NCI-H748 (cell line): ENCODE measurements around the gene HLA-F.
A peak's percentile ranks its signal among the peaks of the same experiment; 100 is the strongest.

Source experiments
- DNase-seq: peaks from one replicate; lab custom pipeline; 2025; ENCODE audit not compliant: unreplicated experiment; lab: John Stamatoyannopoulos, UW

Gene HLA-F

DNA sequence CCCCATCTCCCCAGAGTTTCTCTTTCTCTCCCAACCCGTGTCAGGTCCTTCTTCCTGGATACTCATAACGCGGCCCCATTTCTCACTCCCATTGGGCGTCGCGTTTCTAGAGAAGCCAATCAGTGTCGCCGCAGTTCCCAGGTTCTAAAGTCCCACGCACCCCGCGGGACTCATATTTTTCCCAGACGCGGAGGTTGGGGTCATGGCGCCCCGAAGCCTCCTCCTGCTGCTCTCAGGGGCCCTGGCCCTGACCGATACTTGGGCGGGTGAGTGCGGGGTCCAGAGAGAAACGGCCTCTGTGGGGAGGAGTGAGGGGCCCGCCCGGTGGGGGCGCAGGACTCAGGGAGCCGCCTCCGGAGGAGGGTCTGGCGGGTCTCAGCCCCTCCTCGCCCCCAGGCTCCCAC lies at the start of gene HLA-F:
Gene HLA-F, plus strand, starts transcription at position 173 of the 404 bp plus-strand sequence. Its CDS starts 30 bp downstream, at position 203.
- DNase-seq = peak; percentile 75

DNA sequence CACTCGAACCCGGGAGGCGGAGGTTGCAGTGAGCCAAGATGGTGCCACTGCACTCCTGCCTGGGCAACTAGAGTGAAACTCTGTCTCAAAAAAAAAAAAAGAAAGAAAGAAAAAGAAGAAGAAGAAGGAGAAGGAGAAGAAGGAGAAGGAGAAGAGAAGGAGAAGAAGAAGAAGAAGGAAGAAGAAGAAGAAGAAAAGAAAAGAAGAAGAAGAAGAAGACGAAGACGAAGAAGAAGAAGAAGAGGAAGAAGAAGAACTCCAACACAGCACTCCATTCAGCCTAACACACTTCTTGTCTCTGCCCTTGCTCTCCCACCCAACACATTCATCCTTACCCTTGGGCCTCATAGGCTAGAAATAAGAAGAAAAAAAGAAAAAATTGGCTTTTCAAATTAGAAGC lies 49.2 kb upstream of the HLA-F start:
- no peak for DNase-seq

DNA sequence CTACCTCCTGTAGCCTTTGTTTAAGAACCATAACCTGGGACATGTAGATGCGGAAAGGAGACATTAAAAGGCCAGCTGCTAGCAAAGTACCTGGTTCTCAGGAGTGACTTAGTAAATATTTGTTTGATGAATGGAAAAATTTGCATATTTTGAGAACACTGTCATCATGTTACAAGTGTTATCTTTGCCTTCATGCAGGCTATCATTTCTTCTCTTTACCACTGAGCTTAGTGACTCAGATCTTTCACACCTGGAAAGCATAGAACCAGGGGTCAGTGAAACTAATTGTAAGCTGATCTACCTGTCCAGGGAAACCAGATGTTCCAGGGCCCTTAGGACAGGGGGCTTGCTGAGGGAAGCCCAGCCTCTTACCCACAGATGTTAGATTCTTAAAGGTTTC lies 47.7 kb upstream of the HLA-F start:
- DNase-seq = no peak

DNA sequence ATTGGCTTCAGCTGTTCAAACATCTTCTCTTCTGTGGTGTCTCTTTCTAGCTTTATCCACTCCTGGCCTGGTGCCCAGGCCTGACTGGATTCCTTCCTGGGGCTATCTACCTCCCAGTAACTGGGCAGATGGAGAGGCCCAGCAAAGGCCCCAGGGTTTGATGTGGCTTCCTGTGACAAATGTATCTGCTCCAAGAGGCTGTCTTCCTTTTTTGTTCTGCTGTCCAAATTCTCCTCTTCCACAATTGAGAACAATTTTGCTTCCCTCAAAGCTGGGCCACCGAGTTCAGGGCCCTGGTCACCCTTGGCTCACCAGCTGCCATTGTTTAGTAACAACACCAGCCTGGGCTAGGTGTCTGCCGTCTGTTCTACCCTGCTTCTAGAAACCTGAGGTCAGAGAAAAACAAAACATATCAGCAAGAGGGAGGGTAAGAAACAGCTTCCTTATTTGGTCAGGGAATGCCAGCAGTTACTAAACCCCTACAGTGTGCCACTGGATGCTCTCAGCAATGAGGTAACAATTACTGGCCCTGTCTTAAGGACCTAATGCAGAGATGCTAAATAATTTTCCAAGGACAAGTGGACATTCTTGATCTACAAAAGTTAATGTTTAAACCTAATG lies 46.1 kb upstream of the HLA-F start:
- DNase-seq = peak; percentile 29

DNA sequence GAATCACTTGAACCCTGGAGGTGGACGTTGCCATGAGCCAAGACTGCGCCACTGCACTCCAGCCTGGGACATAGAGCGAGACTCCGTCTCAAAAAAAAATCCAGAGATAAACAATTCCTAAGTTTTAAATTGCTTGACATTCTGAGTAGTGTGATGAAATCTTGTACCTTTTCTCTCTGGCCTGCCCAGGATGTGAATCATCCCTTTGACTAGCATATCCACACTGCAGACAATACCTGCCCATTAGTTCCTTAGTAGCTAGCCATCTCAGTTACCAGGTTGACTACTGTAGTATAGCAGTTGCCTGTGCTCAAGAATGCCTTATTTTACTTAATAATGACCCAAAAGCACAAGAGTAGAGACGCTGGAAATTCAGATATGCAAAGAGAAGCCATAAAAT lies 45.1 kb upstream of the HLA-F start:
- no peak for DNase-seq

DNA sequence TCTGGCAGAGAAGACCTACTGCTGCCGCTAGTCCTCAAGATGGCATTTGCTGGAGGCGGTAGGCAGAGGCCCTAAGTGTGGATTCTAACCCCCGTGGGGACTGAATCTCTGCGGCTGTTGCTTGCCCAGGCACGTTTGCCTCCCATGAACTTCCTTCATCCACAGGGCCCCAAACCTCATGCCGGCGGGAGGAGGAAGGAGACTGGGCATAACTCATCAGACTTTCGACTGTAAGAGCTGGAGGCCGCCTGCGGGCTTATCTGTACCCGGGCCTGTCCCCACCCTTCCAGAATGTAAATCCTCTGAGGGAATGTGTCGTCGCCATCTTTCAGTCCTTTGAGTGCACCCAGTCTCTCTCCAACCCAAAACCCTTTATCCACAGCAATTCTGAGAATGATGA lies 43.3 kb upstream of the HLA-F start:
- DNase-seq = no peak

DNA sequence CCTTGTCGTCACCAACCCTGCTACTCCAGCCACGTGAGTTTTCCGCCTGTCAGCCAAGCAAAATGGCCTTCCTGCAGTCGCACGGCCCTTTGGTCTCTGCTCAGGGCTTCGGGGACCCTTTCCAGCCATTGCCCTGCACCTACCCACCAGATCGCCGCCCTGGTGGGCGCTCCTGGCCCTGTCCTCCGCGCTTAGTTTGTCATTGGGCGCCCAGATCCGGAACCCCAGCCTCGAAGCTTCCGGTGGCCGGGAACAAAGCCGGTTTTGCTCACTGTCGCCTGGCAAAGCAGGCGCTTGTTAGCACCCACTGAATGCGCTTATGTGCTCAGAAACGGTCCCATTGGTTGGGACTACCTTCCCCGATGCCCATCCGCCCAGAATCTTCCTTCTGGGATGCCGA lies 42.8 kb upstream of the HLA-F start:
- no peak for DNase-seq

DNA sequence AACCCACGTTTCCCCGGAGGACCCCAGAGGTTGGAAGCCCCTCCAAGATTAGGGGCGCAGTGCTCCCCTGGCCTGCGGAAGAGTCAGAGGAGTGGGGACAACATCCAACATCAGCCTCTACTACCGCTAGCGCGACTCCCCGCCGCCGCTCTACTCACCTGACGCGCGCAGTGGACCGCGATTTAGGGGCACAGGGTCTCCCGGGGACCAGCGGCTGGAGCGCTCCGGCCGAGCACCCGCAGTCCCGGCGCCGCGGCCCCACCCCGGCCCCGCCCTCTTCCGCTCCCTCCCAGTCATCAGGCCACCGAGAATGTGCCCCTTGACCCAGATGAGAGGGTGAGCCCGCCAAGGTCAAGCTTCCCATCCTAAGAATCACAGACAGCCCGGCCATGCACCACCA lies 42.3 kb upstream of the HLA-F start, which contains the start of gene ZFP57:
Gene ZFP57, minus strand, starts transcription at position 249 of the 400 bp plus-strand sequence. CDS start 4,149 bp downstream, outside the sequence.
- DNase-seq = no peak

DNA sequence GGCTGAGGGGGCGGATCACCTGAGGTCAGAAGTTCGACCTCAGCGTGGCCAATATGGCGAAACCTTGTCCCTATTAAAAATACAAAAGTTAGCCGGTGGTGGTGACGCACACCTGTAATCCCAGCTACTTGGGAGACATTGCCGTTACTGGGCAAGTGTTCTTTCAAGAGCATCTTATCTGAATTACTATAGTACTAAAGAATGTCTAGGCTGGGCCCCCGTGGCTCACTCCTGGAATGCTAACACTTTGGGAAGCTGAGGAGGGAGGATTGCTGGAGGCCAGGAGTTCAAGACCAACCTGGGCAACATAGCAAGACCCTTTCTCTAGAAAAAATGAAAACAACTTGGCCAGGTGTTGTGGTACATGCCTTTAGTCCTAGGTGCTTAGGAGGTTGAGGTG lies 41.4 kb upstream of the HLA-F start:
- no peak for DNase-seq

DNA sequence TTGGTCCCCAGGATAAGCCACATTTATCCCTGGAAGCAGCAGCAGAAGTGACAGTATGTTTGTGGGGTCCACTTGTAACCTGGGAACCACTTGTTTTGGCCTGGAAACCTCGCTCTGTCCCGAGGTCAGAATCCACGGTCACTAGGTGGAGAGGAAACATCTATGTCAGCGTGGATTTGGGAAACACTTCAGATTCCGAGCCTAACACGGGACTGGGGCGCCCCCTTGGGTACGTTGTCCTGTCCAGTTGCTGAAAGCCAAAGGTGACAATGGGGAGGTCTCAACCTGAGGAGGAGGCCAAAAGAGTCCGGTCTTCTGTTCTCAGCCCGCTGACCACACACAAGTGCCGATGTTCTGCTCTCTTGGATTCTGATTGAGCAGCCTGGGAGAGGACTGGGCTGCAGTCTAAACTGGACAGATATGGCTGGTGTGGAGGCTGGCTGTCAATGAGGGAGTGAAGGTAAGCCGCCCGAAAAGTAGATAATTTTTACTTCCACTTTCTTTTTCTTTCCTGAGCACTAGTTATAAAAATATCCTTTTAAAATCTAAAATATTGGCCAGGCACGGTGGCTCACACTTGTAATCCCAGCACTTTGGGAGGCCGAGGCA lies 37.4 kb upstream of the HLA-F start:
- DNase-seq = no peak

DNA sequence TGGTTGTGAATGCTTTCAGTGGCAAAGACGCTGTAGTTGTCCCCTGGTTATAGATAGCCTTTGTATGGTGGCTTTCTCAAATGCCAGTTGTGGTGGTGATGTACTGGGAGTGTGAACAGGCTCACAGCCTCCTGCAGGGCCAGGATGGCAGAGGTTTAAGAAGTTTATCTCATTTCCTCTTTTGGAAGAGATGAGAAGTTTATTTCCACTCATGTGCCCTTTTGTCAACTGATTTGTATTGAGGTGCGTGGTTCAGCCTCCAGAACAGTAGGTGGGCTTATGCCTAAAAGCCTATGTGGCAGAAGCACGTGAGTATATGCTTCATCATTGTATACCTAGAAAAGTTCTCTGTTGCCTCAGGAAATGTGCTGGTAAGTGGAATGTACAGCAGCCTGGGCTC lies 28.6 kb upstream of the HLA-F start:
- DNase-seq = no peak

DNA sequence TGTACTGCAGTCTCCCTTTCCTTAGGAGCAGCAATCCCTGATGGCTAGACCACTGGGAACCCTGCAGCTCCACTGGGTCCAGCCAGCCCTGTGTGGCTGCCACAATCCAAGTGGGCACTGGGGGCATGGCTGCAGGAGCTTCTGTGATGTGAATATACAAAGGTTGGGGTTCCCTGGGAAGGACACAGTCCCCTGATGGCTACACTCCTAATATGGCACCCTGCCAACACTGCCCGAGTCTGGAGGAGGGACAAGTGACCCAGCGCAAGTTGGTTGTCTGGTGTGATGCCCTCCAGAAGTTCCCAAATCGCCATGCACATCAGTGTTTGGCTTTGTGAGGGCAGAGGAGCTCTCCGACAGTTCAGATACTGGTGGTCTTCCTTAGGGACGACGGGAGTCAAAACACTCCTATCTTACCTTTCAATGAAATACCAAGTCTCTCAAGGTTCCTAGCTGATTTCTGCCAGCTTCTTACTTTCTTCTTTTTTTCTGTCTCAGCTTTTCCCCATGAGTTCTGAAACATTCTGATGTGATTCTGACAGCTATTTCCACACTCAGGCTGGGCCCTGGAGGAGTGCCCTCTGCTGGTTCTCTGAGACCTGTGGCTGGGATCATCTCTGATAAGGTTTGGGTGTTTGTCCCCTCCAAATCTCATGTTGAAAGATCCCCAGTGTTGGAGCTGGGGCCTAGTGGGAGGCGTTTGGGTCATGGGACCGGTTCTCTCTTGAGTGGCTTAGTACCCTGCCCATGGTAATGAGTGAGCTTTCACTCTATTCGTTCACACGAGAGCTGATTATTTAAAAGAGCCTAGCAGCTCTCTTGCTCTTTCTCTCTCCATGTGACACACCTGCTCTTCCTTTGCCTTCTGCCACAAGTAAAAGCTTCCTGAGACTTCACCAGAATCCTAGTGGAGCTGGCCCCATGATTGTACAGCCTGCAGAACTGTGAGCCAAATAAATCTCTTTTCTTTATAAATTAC lies 26.8 kb upstream of the HLA-F start:
- DNase-seq = no peak

DNA sequence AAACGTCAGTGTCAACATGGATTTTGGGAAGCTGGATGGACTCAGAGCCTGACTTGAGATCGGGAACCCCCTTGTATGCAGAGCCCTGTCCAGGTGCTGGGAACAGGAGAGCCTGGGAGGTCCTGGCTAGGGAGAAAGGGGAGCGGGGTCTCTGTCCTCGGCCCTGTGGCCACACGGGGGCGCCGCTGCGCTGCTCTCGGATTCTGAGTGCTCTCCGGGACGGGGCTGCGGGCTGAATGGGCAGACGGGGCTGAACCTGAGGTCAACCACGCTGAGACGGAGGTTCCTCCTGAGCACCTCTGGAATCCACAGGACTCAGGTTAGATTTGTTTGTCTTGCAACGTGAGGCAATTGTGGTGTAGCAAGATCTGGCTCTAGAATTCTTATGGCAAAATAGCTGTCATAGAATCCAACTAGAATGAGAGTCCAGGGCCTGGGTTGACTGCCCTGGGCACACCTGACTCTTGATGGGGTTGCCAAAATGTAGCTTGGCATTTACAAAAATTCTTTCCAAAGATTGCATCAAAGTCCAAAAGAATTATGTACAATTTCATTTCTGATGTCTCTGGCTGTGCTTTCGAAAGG lies 20.6 kb upstream of the HLA-F start:
- DNase-seq = peak; percentile 66

DNA sequence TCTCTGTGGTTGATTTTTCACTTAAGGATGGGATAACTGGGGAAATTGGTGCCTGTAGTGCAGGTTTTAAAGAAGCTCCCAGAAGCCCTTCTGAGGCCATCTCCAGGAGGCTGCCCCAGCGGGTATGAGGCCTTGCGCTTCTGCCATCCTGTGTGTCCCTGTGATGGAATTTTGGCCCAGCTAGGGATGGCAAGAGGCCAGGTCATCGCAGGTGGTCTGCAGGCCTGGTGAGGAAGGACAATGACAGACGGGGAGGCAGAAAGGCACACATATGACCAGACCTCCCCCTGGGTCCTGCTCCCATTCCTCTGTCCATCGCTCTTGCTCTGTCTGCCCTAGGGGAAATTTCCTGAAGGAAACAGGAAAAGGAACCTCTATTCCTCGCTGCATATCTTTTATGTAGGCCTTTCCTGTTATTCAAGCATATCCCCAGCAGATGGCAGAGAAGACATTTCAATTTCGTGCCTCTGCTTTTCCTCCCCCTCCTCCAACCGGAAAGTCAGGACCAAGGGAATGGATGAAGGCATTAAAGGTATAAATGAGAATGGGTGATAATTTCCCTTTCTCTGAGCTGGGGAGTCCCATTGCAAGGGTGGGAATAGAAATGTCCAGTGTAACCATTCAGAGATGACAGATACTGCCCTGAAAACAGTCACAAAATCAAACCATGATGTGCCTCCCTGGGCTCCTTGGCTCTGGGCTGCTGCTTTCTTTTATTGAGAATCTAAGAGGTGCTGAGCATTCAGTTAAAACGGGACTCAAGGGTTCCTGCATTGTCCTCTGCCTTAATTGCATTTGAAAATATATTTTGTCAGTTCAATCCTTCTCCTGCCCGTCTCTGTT lies 17.6 kb upstream of the HLA-F start:
- DNase-seq = peak; percentile 49

DNA sequence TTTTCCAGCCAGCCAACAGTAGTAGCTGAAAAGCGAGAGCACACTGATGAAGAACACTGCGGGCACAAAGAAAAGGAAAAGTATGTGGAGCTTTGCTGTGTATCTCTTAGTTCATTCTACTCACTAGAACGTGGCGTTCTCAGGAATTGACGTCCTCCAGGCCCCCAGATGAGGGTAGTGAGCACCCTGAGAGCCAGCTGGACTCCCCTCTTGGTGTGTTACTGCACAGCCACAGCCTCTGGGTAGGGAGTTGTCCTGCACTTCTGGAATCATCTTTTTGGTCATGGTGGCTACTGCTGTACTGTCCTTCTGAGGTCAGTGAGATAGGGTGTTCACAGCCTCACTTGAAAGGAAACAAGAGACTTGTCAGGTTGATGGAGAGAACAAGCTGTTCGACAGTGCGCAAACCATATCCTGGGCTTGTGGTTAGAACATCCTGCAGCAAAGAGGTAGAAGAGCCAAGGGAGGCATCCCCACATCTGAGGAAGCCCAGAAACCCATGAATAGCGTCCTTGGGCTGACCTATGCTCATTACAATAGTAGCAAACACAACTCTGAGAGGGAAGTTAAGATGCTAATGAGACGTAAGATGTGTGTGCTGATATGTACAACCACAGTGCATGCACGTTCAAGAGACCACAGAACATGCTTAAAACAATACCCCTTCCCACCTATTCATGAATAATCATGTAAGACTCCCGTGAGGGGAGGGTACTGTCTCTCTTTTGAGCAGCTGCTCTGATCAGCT lies 14.6 kb upstream of the HLA-F start:
- no peak for DNase-seq

DNA sequence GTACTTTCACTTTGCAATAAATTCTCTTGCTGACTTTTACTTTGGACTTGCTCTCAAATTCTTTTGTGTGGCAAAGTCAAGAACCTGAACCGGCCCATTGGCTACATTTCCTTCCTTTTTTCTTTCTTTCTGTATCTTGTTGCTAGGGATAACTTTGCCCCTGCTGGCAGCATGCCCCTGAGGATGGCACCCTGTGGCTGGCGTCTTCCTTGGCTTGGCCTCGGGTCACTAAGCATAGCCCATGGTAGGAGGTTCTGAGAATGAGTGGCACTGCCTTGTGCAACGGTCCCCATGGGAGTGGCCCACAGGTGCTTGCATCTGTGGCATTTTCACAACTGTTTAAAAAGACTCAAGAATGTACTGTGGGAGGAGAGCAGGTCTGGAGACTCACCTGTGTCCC lies 14.0 kb upstream of the HLA-F start:
- DNase-seq = no peak

DNA sequence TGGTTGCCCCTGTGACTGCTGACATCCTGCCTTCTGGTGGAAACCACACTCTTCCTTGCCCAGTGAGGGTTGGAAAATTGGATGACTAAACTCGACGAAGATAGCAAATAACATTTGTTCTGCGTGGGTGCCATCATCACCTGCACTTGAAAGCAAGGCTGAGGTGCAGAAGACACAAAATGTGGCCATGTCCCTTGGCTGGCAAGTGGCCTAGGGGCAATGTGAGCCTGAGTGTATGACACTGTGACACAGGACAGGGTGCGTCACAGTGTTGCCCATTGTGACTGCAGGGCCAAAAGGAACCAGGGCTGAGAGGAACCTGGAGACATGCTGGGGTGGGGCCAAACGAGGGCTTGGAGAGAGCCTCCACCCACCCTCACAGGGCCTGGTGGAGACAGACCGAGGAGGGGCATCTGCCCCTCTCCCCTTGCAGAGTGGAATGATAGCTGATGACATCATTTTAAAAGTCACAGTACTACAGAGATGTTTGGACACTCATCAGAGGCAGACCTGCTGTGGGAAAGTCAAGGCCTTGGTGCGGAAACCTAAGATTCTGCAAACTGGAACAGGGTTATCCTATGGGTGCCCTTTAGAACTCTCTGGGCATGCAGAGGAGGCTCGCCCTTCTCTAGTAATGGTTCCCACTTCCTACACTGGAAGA lies 12.8 kb upstream of the HLA-F start:
- no peak for DNase-seq

DNA sequence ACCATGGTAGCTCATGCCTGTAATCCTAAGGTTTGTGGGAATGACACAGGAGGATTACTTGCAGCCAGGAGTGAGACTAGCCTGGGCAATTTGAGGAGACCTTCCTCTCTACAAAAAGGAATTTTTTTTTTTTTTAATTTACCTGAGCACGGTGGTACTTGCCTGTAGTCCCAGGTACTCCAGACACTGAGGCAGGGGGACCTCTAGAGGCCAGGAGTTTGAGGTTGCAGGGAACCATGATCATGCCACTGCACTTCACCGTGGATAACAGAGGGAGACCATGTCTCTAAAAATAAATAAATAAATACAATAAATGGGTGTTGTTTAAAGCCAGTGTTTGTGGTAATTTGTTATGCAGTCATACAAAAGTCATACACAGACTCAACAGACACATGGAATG lies 2.4 kb upstream of the HLA-F start:
- no peak for DNase-seq
